ENCODE measurements around the gene TLR8.
"Not testable (repeated sequence)": the region's sequence is repeated elsewhere in the genome, so short reads cannot be mapped to it uniquely, and the experiment has no call there.

DNA sequence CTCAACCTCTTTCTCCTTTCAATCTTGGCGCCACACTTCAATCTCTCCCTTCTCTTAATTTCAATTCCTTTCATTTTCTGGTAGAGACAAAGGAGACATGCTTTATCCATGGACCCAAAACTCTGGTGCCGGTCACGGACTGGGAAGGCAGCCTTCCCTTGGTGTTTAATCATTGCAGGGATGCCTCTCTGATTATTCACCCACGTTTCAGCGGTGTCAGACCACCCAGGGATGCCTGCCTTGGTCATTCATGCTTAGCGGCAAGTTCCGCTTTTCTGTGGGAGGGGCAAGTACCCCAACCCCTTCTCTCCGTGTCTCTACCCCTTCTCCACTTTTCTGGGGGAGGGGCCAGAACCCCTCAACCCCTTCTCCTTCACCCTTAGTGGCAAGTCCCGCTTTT is 34.1 kb downstream of the TLR8 start:
- TF ChIP-seq, protein P1, sequence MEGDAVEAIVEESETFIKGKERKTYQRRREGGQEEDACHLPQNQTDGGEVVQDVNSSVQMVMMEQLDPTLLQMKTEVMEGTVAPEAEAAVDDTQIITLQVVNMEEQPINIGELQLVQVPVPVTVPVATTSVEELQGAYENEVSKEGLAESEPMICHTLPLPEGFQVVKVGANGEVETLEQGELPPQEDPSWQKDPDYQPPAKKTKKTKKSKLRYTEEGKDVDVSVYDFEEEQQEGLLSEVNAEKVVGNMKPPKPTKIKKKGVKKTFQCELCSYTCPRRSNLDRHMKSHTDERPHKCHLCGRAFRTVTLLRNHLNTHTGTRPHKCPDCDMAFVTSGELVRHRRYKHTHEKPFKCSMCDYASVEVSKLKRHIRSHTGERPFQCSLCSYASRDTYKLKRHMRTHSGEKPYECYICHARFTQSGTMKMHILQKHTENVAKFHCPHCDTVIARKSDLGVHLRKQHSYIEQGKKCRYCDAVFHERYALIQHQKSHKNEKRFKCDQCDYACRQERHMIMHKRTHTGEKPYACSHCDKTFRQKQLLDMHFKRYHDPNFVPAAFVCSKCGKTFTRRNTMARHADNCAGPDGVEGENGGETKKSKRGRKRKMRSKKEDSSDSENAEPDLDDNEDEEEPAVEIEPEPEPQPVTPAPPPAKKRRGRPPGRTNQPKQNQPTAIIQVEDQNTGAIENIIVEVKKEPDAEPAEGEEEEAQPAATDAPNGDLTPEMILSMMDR (IDR thresholded peaks at IDR 0.05), result not testable (repeated sequence)
- not testable (repeated sequence) for TF ChIP-seq POLR2A (IDR thresholded peaks at IDR 0.05)

Measured in body of pancreas (tissue), 4 donors.